Kidney glomerular epithelial cell (primary cell): ENCODE measurements around the gene ADGRE3.
A peak's percentile ranks its signal among the peaks of the same experiment; 100 is the strongest.
"Not testable (repeated sequence)": the region's sequence is repeated elsewhere in the genome, so short reads cannot be mapped to it uniquely, and the experiment has no call there.

Experiments used
- DNase-seq: peaks from one replicate; lab custom pipeline; 2025; lab: John Stamatoyannopoulos, UW

Gene ADGRE3

GRCh38 chr19:14603990-14604387 is 70.7 kb downstream of the ADGRE3 start:
- no peak for DNase-seq

GRCh38 chr19:14599548-14600147 is 75.0 kb downstream of the ADGRE3 start:
- DNase-seq: no peak

- DNase-seq: no peak
Observed at GRCh38 chr19:14595558-14595957, 79.1 kb downstream of the ADGRE3 start.

GRCh38 chr19:14589433-14589832 is 85.2 kb downstream of the ADGRE3 start:
- DNase-seq: not testable (repeated sequence)

GRCh38 chr19:14585187-14585586 is 89.5 kb downstream of the ADGRE3 start:
- DNase-seq: not testable (repeated sequence)

- not testable (repeated sequence) for DNase-seq
Observed at GRCh38 chr19:14584372-14584771, 90.3 kb downstream of the ADGRE3 start.

- DNase-seq: no peak
Observed at GRCh38 chr19:14582894-14583340, 91.7 kb downstream of the ADGRE3 start, which contains the start of gene CLEC17A. TSS of gene CLEC17A (plus strand) at chr19:14583084. CDS start at chr19:14583161, 77 bp downstream.

- no peak for DNase-seq
Observed at GRCh38 chr19:14580623-14581237, 93.9 kb downstream of the ADGRE3 start.

- DNase-seq: no peak
Observed at GRCh38 chr19:14577885-14578427, 96.7 kb downstream of the ADGRE3 start.

- DNase-seq: no peak
Observed at GRCh38 chr19:14577264-14577663, 97.4 kb downstream of the ADGRE3 start.

GRCh38 chr19:14576363-14576762 is 98.3 kb downstream of the ADGRE3 start:
- no peak for DNase-seq

- no peak for DNase-seq
Observed at GRCh38 chr19:14575428-14575980, 99.1 kb downstream of the ADGRE3 start.

GRCh38 chr19:14571695-14572490 is 102.8 kb downstream of the ADGRE3 start, which contains the start of gene NDUFB7:
TSS of gene NDUFB7 (minus strand) at chr19:14572066. CDS start at chr19:14572000, 66 bp downstream.
- DNase-seq: peak; percentile 91

- no peak for DNase-seq
Observed at GRCh38 chr19:14570864-14571527, 103.6 kb downstream of the ADGRE3 start.
